Measurements from ENCODE around the gene FAM180A. TPM values are rescaled to one million over a fixed set of nuclear protein-coding genes. Genes with fewer than 3 reads are reported as not detected.

FAM180A gene
- polyA plus RNA-seq, 1 of the 3 experiments (the other 2 are of a cell fraction), result 0.08 TPM

- TF ChIP-seq CTCF (IDR thresholded peaks at IDR 0.05) (no peak; the same call in 1 of the 2 replicates), USF1 (IDR thresholded peaks at IDR 0.05; ENCODE audit: borderline replicate concordance, low read depth) (peak; percentile 27; the same call in 1 of the 2 replicates), ELF1 (IDR thresholded peaks at IDR 0.05) (no peak), NFIC (IDR thresholded peaks at IDR 0.05; ENCODE audit: borderline replicate concordance) (peak; percentile 65), TEAD4 (IDR thresholded peaks at IDR 0.05; ENCODE audit: borderline replicate concordance, insufficient read depth) (peak; percentile 67; the same call in 1 of the 2 replicates), EZH2phosphoT487 (IDR thresholded peaks at IDR 0.05; ENCODE audit: borderline replicate concordance, low read depth) (no peak), PBX3 (IDR thresholded peaks at IDR 0.05) (peak; percentile 81), POLR2AphosphoS5 (IDR thresholded peaks at IDR 0.05; ENCODE audit: low read depth, low read length) (no peak), CHD2 (IDR thresholded peaks at IDR 0.05; ENCODE audit: low read length, partially characterized antibody) (peak; percentile 32), SIN3A (IDR thresholded peaks at IDR 0.05; ENCODE audit: borderline replicate concordance, low read depth, low read length) (peak; percentile 64; the same call in 1 of the 2 replicates), IRF3 (IDR thresholded peaks at IDR 0.05; ENCODE audit: low read depth, low read length) (no peak)
Observed at GRCh38 chr7:135714534-135715009, 34.0 kb downstream of the FAM180A start (continued).

GRCh38 chr7:135713836-135714470, 34.7 kb downstream of the FAM180A start:
- Histone ChIP-seq H3K9me3 (no peaks in the 10 kb centered on the region), H3K9me2 (no peaks in the 10 kb centered on the region), H4K20me1 (ENCODE audit: insufficient read depth) (no peaks in the 10 kb centered on the region), H3K4me3 (ENCODE audit: low read depth in 2 of 2, low read length in 1 of 2) (peak overlapping the region in 1 of 2 experiments; percentile 23; a peak in 1 of 4 replicates), H3K79me2 (ENCODE audit: insufficient read depth) (no peaks in the 10 kb centered on the region), H3F3A (replicated peaks; ENCODE audit: insufficient read depth) (peaks cover 43% of the 10 kb centered on the region), H3K4me1 (ENCODE audit: control insufficient read depth in 1 of 2, insufficient read depth in 2 of 2, low read depth in 1 of 2, low read length in 1 of 2) (peaks cover 38 to 49% of the 10 kb centered on the region in 2 experiments), H3K27ac (ENCODE audit: low read depth in 2 of 2, low read length in 1 of 2) (peak overlapping the region; percentile 87 to 93), H3K36me3 (replicated peaks in 1 of 2; ENCODE audit: control insufficient read depth in 1 of 2, insufficient read depth in 2 of 2, low read length in 1 of 2) (no peaks in the 10 kb centered on the region), H3K4me2 (peak overlapping the region; percentile 76), H3K9ac (peak overlapping the region; percentile 61; the same call in 1 of the 2 replicates), H2AFZ (ENCODE audit: low read depth) (peak overlapping the region; percentile 54; the same call in 1 of the 2 replicates), H3K27me3 (ENCODE audit: insufficient read depth) (no peaks in the 10 kb centered on the region)
- 0 out of 2 replicates have a peak, but pooled peaks have one; percentile 7 for TF ChIP-seq JUND (IDR thresholded peaks at IDR 0.05)
- TF ChIP-seq RXRA (IDR thresholded peaks at IDR 0.05; ENCODE audit: borderline replicate concordance, low read depth), result no peak
- peak; percentile 61 for DNase-seq
- 67% methylated on average over 3 of the region's 4 CpGs for WGBS (ENCODE audit: low lambda C conversion rate)
- POLR2A ChIA-PET, result interaction anchor here (0.8 kb wide), 1 partner anchor 51 kb away, joined by 4 read pairs; the partner anchor contains the start of gene STMP1
- CTCF ChIA-PET, result interaction anchor here (1.4 to 11.2 kb wide), 5 partner anchors 15 to 69 kb away, joined by 4 to 153 read pairs (median 32); partner anchors contain the start of gene STMP1
